Nucleus accumbens (tissue), 56 donors: ENCODE data around the gene AHCY.

Experiments
- DNase-seq, 56 donors: peaks; one replicate each; lab custom pipeline; 2025; lab: John Stamatoyannopoulos, UW

AHCY gene

GRCh38 chr20:34231634-34232033 is 71.5 kb downstream of the AHCY start:
- no peak for DNase-seq
